DOHH2 (cell line): ENCODE measurements around the gene PARVB.
"Not testable (repeated sequence)": the region's sequence is repeated elsewhere in the genome, so short reads cannot be mapped to it uniquely, and the experiment has no call there.

Source experiments
- H3F3A ChIP-seq: fragments of 200-600 bp; sonication (generic), shearing (Covaris generic); 2 replicates; pipeline ENCODE4 v1.6.0; 2016; ENCODE audit warnings: antibody characterized with exemption, mild to moderate bottlenecking; ENCODE audit not compliant: control insufficient read depth, insufficient read depth
- H3K27ac ChIP-seq: fragments of 200-600 bp; sonication (generic); 2 replicates; pipeline ENCODE4 v1.5.1; 2014; ENCODE audit warnings: low read depth, mild to moderate bottlenecking, low read length, moderate library complexity
- H3K27me3 ChIP-seq: fragments of 200-600 bp; sonication (generic); 2 replicates; pipeline ENCODE4 v1.6.1; 2014; ENCODE audit warnings: mild to moderate bottlenecking, low read length, mixed read lengths; ENCODE audit not compliant: control insufficient read depth
- H3K36me3 ChIP-seq: fragments of 200-600 bp; sonication (generic); 2 replicates; pipeline ENCODE4 v1.6.1; 2014; ENCODE audit warnings: mild to moderate bottlenecking, low read length, moderate library complexity, mixed read lengths; ENCODE audit not compliant: control insufficient read depth
- H3K4me1 ChIP-seq: fragments of 200-600 bp; sonication (generic); 2 replicates; pipeline ENCODE4 v1.6.1; 2014; ENCODE audit warnings: mild to moderate bottlenecking, low read length, mixed read lengths; ENCODE audit not compliant: control insufficient read depth
- H3K4me2 ChIP-seq: fragments of 200-600 bp; sonication (generic); 2 replicates; pipeline ENCODE4 v1.6.0; 2014; ENCODE audit warnings: mild to moderate bottlenecking, low read length, moderate library complexity
- H3K4me3 ChIP-seq: fragments of 200-600 bp; sonication (generic); 2 replicates; pipeline ENCODE4 v1.5.1; 2014; ENCODE audit warnings: mild to moderate bottlenecking, low read length, mixed read lengths
- H3K79me2 ChIP-seq: fragments of 200-600 bp; sonication (generic); 2 replicates; pipeline ENCODE4 v1.6.1; 2014; ENCODE audit warnings: mild to moderate bottlenecking, low read length, mixed read lengths; ENCODE audit not compliant: control insufficient read depth
- H3K9me2 ChIP-seq: fragments of 200-600 bp; sonication (generic); replicated peaks from 2 replicates; pipeline ENCODE4 v1.6.1; 2014; ENCODE audit warnings: mild to moderate bottlenecking, low read length, mixed read lengths; ENCODE audit not compliant: control insufficient read depth
- H3K9me3 ChIP-seq: fragments of 200-600 bp; sonication (generic); 2 replicates; pipeline ENCODE4 v1.6.1; 2014; ENCODE audit warnings: antibody characterized with exemption, low read length, mixed read lengths; ENCODE audit not compliant: control insufficient read depth, insufficient read depth
- H4K20me1 ChIP-seq: fragments of 200-600 bp; sonication (generic); 2 replicates; pipeline ENCODE4 v1.6.0; 2014; ENCODE audit warnings: low read depth, mild to moderate bottlenecking, antibody characterized with exemption, low read length, moderate library complexity; ENCODE audit not compliant: control insufficient read depth, insufficient read depth
- EZH2phosphoT487 ChIP-seq: fragments of 200-600 bp; sonication (generic); IDR thresholded peaks from 2 replicates; pipeline ENCODE4 v1.6.1; 2017; ENCODE audit warnings: borderline replicate concordance, mild to moderate bottlenecking, antibody characterized with exemption, low read length, moderate library complexity, mixed read lengths
- TF ChIP-seq, protein P1 (sequence below): fragments of 200-600 bp; sonication (generic); IDR thresholded peaks from one replicate; pipeline ENCODE4 v1.5.1; 2014; ENCODE audit warnings: antibody characterized with exemption, mild to moderate bottlenecking, low read depth, low read length; ENCODE audit not compliant: poor library complexity, severe bottlenecking

Gene PARVB

DNA sequence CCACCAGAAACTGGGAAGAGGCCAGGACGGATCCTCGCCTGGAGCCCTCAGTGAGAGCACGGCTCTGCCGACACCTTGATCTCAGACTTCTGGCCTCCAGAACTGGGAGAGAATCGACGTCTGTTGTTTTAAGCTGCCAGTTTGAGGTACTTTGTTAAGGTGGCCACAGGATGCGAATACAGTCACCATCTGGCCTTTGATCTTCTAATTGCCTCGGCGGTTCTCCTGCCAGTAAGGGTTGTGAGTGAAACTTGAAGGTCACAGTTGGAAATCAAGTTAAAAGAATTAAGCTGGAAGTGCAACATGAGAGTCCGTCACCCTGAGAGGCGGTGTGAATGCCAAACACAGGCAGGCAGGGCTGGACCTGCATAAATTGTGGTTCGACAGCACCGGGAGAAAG, 27.9 kb downstream of the PARVB start:
- no peak overlapping the region for H3K4me3 ChIP-seq
- H3K27me3 ChIP-seq, result no peaks in the 10 kb centered on the region
- H3K9me2 ChIP-seq, result no peaks in the 10 kb centered on the region
- no peaks in the 10 kb centered on the region for H3K79me2 ChIP-seq
- no peak for TF ChIP-seq EZH2phosphoT487
- TF ChIP-seq, protein P1, sequence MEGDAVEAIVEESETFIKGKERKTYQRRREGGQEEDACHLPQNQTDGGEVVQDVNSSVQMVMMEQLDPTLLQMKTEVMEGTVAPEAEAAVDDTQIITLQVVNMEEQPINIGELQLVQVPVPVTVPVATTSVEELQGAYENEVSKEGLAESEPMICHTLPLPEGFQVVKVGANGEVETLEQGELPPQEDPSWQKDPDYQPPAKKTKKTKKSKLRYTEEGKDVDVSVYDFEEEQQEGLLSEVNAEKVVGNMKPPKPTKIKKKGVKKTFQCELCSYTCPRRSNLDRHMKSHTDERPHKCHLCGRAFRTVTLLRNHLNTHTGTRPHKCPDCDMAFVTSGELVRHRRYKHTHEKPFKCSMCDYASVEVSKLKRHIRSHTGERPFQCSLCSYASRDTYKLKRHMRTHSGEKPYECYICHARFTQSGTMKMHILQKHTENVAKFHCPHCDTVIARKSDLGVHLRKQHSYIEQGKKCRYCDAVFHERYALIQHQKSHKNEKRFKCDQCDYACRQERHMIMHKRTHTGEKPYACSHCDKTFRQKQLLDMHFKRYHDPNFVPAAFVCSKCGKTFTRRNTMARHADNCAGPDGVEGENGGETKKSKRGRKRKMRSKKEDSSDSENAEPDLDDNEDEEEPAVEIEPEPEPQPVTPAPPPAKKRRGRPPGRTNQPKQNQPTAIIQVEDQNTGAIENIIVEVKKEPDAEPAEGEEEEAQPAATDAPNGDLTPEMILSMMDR, result no peak
- no peaks in the 10 kb centered on the region for H3F3A ChIP-seq
- H3K27ac ChIP-seq, result no peak overlapping the region
- H4K20me1 ChIP-seq, result no peaks in the 10 kb centered on the region
- H3K4me2 ChIP-seq, result no peak overlapping the region
- no peaks in the 10 kb centered on the region for H3K9me3 ChIP-seq
- H3K4me1 ChIP-seq, result peaks cover 9% of the 10 kb centered on the region
- H3K36me3 ChIP-seq, result no peaks in the 10 kb centered on the region

DNA sequence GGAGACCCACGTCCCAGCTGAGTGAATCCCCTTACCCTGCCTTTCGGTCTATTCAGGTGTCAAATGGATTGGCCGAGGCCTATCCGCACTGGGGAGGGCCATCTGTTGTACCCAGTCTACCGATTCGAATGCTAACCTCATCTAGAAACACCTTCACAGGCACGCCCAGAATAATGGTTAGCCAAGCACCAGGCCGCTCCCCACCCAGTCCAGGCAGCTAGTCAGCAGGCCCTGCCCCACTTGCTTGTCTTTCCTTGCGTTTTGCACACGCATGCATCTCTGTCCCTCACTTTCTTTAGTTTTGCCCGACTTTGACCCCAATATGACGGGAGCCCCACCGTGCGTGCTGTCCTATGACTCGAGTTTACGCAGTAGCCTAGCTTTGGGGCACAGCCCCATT, 31.7 kb downstream of the PARVB start:
- Histone ChIP-seq H3K4me3 (no peak overlapping the region), H3K27me3 (no peaks in the 10 kb centered on the region), H3F3A (no peaks in the 10 kb centered on the region), H3K9me3 (no peaks in the 10 kb centered on the region), H3K9me2 (no peaks in the 10 kb centered on the region), H3K36me3 (no peaks in the 10 kb centered on the region), H3K4me2 (no peak overlapping the region), H3K4me1 (no peaks in the 10 kb centered on the region), H3K27ac (no peak overlapping the region), H3K79me2 (no peaks in the 10 kb centered on the region), H4K20me1 (no peaks in the 10 kb centered on the region)
- TF ChIP-seq EZH2phosphoT487, result no peak
- TF ChIP-seq, protein P1, result no peak

DNA sequence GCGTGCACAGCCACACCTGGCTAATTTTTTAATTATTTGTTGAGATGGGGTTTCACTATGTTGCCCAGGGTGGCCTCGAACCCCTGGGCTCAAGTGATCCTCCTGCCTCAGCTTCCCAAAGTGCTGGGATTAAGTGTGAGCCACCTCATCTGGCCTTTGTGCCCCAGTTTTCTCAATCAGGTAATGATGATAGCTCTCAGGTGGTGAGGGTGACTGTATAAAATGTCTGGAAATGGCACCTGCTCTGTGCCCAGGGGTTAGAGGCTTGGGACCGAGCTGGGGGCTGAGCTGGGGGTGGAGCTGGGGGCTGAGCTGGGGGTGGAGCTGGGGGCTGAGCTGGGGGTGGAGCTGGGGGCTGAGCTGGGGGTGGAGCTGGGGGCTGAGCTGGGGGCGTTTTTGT, 32.5 kb downstream of the PARVB start:
- H3K4me2 ChIP-seq, result not testable (repeated sequence)

DNA sequence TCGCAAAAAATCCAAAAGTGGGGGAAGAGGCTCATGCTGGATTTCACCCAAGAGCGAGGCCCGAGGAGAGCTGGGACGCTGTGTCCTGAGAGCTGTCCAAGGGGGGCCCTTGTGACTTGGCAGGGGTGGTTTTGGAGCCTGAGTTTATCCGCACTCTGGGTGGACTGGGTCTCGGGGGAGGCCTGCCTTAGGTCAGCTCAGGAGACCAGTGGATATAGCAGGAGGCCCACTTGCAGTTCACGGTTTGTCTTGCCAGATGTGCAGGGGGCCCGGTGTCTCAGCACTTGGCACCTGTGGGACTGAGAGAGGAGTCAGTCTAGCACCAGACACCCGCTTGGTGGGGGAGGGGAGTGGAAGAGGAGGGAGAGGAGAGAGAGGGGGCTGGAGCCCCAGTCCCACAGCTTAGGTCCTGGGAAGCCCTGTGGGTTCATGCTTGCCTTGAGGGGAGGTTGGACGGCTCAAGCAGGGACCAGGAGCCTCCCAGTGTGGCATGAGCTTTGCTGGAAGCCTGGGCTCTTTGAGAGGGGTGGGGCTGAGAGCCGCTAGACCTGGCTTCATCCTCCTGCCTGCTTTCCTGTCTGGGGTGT, 33.4 kb downstream of the PARVB start:
- H3F3A ChIP-seq, result no peaks in the 10 kb centered on the region
- H3K9me3 ChIP-seq, result no peaks in the 10 kb centered on the region
- no peaks in the 10 kb centered on the region for H4K20me1 ChIP-seq
- no peak overlapping the region for H3K4me2 ChIP-seq
- H3K27me3 ChIP-seq, result no peaks in the 10 kb centered on the region
- H3K36me3 ChIP-seq, result no peaks in the 10 kb centered on the region
- H3K4me1 ChIP-seq, result no peaks in the 10 kb centered on the region
- H3K9me2 ChIP-seq, result no peaks in the 10 kb centered on the region
- H3K27ac ChIP-seq, result no peak overlapping the region
- no peaks in the 10 kb centered on the region for H3K79me2 ChIP-seq
- TF ChIP-seq, protein P1, result no peak
- no peak for TF ChIP-seq EZH2phosphoT487
- no peak overlapping the region for H3K4me3 ChIP-seq

More for the DNA sequence above, 32.5 kb downstream of the PARVB start:
- not testable (repeated sequence) for H4K20me1 ChIP-seq, H3K79me2 ChIP-seq, H3K4me1 ChIP-seq, H3K4me3 ChIP-seq, H3K27me3 ChIP-seq, H3K36me3 ChIP-seq, H3F3A ChIP-seq, H3K9me2 ChIP-seq, H3K27ac ChIP-seq, H3K9me3 ChIP-seq
